Stromal cell of bone marrow (primary cell): Measurements from ENCODE around the gene SETBP1.
A peak's percentile ranks its signal among the peaks of the same experiment; 100 is the strongest.

Source experiments
- DNase-seq: peaks from one replicate; pipeline ENCODE4 v3.0.0-alpha.2; 2012; ENCODE audit warnings: low read depth

The SETBP1 gene

DNA sequence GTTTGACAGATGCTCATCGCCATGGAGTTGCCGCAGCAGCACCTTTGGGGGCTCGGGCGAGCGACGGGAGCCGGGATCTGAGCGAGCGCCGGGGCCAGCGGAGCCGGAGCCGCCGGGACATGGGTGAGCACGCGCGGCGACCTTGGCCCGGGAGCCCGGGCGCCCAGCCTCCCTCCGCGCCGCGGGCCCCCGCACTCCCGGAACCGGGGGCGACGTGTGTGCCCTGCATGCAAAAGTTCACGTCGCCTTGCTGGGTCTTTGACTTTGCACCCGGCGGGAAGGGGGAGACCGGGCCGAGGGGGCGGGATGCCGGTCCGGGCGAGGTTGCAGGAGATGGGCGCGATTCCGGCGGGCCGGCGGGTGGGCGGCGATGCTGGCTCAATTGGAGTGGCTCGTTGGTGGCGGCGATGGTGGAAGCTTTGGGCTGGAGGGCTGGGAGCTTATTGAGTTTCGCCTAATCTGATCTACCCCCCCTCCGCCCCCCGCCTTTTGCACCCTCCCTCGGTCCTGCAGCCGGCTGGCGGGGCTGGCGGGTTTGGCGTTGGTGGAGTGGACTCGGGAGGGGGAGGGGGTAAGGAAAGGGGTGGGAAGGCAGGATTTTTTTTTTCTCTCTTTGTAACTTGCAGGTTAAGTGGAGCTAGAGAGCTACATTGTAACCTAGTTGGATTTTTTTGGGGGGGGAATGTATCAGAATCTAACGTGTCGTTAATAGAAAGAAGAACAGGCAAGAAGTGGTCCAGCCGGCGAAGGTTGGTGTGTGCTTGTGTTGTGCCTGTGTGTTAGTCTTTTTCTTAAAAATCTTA, at the start of gene SETBP1:
TSS of gene SETBP1 (plus strand) at position 616 of the 803 bp plus-strand sequence. CDS start 20,459 bp downstream, outside the sequence.
- DNase-seq = peak; percentile 36

DNA sequence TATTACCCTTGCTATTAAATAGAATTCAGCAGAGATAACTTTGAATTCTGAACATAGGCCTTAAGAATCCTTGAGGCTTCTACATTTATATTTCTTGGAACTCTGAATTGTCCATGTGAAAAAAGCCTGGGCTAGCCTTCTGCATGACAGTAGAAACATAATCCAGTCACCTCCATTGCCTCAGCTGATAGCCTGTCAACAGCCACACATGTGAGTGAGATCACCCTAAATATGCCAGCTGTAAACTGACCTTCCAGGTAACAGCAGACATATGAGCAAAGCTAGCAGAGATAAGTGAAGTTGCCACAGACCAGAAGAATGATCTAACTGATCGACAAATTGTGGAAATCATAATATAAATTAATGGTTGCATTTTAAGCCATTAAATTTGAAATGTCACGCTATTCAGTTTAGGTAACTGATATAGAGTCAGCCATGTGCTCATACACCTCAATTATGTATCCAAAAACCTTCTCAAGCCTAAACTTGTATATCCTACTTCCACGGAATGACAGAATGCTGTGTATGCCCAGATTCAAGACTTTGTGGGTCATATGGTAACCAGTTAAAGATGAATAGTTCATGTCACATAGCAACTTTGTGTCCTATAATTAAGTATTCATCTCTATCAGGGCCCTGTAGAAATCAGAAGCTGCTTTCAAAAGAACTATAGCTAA, 48.1 kb upstream of the SETBP1 start:
- no peak for DNase-seq

DNA sequence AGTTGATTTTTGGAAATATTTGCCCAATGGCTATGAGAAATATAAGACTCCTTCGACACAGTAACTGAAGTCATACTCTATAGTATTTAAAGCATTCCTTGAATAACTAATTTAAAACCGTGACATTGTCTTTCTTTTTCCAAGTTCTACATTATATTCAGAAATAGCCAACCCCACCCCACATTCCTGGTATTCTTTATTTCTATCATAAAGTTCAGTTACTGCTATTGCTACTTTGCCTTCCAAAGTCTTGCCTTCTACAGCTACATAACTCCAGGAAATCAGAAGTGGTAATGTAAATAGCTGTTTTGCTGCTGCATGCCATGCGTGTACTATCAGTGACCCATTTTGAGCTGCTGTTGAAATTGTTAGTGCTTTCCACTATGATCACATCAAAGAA, 45.1 kb upstream of the SETBP1 start:
- DNase-seq = no peak

DNA sequence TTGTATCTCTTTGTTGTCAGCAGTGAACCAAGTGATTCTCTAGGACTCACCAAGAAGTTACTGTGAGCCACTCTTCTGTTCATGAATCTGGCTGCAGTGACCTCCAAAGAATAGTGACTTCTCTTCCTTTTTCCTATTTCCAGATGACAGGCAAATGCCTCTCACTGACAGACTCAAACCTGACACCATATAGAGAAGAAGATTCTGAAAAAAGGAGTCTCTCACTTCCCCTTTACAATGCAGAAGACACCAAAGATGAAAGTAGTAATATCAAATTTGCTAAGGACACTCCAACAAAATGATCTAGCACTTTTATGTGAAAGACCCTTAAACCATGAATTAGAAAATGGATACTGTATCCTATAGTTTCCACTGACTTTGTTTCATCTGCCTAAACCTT, 44.4 kb upstream of the SETBP1 start:
- DNase-seq = no peak

- DNase-seq = no peak
Observed at GRCh38 chr18:44637210-44638033, 43.3 kb upstream of the SETBP1 start.

- no peak for DNase-seq
Observed at GRCh38 chr18:44638034-44638540, 42.6 kb upstream of the SETBP1 start.

DNA sequence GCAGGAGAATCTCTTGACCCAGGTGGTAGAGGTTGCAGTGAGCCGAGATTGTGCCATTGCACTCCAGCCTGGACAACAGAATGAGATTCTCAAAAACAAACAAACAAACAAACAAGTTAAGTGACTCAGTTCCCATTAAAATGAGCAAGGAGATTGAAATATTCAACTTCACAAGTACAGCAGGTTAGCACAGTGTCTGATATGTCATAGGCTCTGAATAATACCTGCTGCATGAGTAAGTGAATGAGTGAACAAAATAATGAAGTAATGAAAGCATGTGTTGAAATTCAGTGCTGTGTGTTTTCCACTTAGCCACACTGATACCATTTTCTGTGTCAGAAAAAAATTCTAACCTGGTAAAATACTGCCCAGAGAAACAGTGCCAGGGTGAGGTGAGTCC, 41.9 kb upstream of the SETBP1 start:
- no peak for DNase-seq

DNA sequence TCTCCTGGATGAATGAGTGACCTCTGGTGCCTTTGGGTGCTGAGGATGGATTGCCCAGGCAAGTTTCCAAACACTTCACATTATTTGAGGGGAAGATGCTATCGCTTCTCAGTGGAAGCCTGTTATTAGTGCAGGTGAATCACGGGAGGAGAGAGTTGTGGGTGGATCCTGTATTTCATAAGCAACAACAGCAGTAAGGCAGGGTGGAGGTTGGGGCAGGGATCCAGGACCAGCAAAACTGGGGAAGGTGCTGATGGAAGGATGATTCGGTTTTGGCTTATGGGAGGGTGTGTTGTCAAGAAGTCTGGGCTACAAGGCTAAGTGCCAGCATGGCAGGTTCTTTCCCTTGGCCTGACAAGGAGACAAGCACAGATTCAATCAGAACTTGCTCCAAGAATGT, 37.7 kb upstream of the SETBP1 start:
- no peak for DNase-seq

GRCh38 chr18:44651478-44651877, 29.2 kb upstream of the SETBP1 start:
- DNase-seq = peak; percentile 61

GRCh38 chr18:44651918-44652572, 28.6 kb upstream of the SETBP1 start:
- DNase-seq = no peak

DNA sequence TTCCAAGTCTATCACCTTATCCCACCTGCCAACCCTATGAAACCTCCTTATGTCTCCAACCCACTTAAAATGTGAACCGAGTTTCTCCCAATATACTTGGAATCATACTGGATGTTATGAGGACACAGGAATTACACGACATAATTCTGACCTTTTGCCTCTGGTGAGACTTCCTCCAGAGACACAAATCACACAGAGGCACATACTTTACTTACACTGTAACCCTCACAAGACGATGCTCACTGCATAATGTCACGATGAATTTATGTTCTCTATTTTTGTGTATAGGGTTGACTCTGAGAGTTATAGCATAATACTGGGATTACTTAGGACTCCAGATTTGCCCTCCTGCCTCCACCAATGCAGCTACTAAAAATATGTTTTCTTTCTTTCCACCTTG, 28.0 kb upstream of the SETBP1 start:
- no peak for DNase-seq

DNA sequence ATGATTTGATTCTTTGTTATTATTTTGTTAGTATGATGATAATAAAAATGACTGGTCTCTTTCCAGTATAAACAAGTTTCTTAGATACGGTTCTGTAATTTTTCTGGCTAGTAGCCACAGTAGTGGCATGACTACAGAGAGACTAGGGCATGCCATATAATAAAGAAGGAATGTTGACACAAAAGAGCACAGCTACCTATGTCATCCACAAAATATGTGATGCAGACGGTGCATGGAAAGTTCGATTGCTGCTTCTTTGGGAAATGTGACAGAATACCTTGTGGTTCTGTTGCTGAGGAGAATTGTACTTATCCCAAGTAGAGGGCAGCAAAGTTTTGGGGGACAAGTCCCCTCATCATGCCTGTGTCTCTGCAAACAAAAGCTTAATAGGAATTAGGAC, 26.1 kb upstream of the SETBP1 start:
- peak; percentile 33 for DNase-seq

GRCh38 chr18:44655435-44655834, 25.3 kb upstream of the SETBP1 start:
- no peak for DNase-seq

DNA sequence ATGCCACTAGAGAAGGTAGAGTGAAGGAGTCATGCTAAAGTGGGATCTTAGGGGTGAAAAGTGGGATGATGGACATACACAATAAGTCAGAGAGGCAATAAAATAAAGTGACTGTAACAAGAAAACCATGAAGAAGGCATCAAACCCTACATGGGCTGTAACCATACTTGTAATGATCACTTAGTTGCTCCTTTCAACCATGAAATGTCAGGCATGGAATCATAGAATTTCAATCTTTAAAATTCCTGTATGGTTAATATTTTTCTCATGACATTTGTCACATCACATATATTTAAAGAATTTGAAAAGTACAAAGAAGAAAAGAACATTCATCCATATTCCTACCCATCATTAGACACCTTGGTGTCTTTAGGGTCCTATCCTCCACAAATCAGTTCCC, 20.9 kb upstream of the SETBP1 start:
- no peak for DNase-seq

DNA sequence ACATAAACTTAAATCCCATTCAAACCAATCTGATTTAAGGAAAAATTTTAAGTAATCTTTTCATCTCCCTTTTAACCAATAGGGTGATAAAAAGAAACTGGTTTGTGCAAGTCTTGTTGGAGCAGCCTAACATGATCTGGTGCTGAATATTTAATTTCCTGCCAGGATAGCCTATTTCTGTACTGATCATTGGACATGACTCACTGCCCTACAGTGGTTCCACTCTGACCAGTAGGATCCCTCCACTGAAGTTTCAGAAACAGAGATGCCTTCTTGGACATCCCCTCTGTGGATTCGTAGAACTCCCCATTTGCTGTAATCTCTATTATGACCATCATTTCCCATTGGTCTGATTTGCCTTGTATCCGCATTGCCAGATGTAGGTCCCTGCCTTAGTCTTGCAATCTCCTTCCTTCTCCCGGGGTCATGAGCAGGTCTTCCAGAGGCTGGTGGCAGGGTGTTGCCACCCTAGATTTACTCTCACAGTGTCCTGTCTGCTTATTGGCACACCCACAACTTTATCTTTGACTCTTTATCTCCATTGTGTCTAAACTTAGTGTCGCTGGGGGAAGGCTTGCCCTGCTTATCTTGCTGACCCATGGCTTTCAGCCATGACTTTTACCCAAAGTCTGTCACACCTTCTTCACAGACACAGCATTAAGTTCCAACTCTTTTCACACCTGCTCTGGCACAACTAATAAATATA, 12.3 kb upstream of the SETBP1 start:
- no peak for DNase-seq

GRCh38 chr18:44671914-44672313, 8.8 kb upstream of the SETBP1 start:
- DNase-seq = no peak

GRCh38 chr18:44672506-44672905, 8.2 kb upstream of the SETBP1 start:
- DNase-seq = no peak

DNA sequence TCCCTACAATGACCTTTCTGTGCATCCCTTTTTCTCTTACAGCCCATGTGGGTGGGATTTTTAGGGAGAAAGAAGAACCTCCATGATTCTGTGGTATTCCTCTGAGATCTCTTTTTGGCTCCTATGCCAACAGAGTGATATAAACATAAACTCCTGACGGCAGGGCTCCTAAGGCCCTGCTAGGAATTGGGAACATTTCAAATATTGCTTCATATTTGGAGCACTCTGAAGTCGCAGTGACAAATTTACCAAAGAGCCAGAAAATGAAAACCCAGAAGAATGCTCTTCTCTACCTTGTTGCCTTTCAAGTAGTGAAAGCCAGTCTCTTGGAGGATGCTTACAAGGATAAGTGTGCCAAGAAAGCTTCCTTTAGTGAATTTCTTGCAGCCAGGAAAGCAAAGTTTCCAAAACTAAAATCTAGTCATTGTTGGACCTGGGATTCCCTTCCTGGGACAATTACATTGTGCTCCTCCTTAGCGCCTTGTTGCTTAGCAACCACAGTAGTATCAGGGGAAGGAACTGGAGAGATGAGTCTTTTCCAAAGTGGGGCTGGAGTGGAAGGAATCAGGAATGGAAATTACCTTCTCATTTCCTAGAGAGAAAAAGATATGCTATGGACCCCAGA, 7.3 kb upstream of the SETBP1 start:
- no peak for DNase-seq

DNA sequence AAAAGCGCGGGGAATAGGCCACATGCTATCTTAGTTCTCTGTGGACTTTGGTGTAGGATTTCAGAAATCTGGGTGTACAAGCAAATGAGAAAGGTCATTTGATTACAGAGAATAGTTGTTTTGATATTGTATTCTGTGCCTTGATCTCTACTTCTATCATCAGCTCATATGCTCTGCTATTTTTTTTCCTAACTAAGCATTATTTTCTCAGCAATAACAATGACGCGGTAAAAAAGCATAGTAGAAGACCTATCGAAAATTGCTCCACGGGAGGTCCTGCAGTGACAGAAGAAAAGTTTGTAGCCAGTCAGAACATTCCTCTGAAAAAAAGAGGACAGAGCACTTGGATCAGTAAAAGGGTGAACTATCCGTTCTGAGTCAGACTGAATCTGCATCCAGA, 2.8 kb upstream of the SETBP1 start:
- DNase-seq = no peak

- DNase-seq = no peak
Observed at GRCh38 chr18:44678725-44679055, 2.0 kb upstream of the SETBP1 start.
